Tibial nerve (tissue), 4 donors: ENCODE results near the gene PANX1.

Experiments
- EP300 ChIP-seq, 2 donors: sonication (generic); formaldehyde crosslinking; IDR thresholded peaks; one replicate each; pipeline ENCODE4 v1.6.1; 2017; ENCODE audit warnings: antibody characterized with exemption in 2 of 2, mild to moderate bottlenecking in 1 of 2
- POLR2A ChIP-seq, 2 donors: fragments of 450-650 bp; IDR thresholded peaks; one replicate each; pipeline ENCODE4 v1.6.1; 2017; ENCODE audit warnings: antibody characterized with exemption in 2 of 2, mild to moderate bottlenecking in 2 of 2, moderate library complexity in 2 of 2
- TF ChIP-seq, protein P1 (sequence below), 5 experiments: fragments of 200-600 bp in 3 of 5; fragments of 450-650 bp in 2 of 5; sonication (generic) in 3 of 5; IDR thresholded peaks; one replicate each; pipeline ENCODE4 v1.5.1; 2016 to 2019; ENCODE audit warnings: antibody characterized with exemption in 5 of 5, mild to moderate bottlenecking in 3 of 5, moderate library complexity in 2 of 5

- TF ChIP-seq POLR2A (IDR thresholded peaks at IDR 0.05) (no peak), EP300 (IDR thresholded peaks at IDR 0.05) (no peak)
- TF ChIP-seq, protein P1, sequence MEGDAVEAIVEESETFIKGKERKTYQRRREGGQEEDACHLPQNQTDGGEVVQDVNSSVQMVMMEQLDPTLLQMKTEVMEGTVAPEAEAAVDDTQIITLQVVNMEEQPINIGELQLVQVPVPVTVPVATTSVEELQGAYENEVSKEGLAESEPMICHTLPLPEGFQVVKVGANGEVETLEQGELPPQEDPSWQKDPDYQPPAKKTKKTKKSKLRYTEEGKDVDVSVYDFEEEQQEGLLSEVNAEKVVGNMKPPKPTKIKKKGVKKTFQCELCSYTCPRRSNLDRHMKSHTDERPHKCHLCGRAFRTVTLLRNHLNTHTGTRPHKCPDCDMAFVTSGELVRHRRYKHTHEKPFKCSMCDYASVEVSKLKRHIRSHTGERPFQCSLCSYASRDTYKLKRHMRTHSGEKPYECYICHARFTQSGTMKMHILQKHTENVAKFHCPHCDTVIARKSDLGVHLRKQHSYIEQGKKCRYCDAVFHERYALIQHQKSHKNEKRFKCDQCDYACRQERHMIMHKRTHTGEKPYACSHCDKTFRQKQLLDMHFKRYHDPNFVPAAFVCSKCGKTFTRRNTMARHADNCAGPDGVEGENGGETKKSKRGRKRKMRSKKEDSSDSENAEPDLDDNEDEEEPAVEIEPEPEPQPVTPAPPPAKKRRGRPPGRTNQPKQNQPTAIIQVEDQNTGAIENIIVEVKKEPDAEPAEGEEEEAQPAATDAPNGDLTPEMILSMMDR (IDR thresholded peaks at IDR 0.05): no peak
Observed at GRCh38 chr11:94089341-94089740, 39.3 kb upstream of the PANX1 start.
